K562 (cell line): ENCODE measurements around the gene ZNF407. TPM values are rescaled to one million over a fixed set of nuclear protein-coding genes. Genes with fewer than 3 reads are reported as not detected.

ENCODE experiments used
- ATAC-seq: fragments of 200-7000 bp; cut with Tn5 transposase; 3 replicates; pipeline ENCODE4 v1.9.1; 2020; ENCODE audit warnings: moderate library complexity
- BruUV-seq: library from RNA; stranded (reverse); fragments of 400-500 nt; replicated peaks from 2 replicates; lab custom pipeline; 2021; lab: Mats Ljungman, UMichigan
- CTCF ChIA-PET: fragments of 300-600 bp; formaldehyde crosslinking; extraction: SDS; loops from one replicate; lab custom pipeline; 2021; ENCODE audit warnings: low intra/inter-chr PET ratio; lab: Yijun Ruan, JAX
- POLR2A ChIA-PET: fragments of 300-600, 350-650 bp; sonication (Branson Sonifier 250); formaldehyde crosslinking; extraction: SDS; loops from one replicate; lab custom pipeline; 2021; ENCODE audit warnings: antibody characterized with exemption, inconsistent platforms; lab: Yijun Ruan, JAX
- DNase-seq, 4 experiments: peaks; one replicate each; pipeline versions ENCODE4 v3.0.0 to v3.0.0-alpha.2; 2011 to 2018; ENCODE audit warnings: low spot score in 3 of 4, mixed read lengths in 3 of 4; ENCODE audit errors: extremely low read depth in 1 of 4
- FAIRE-seq: peaks from 2 replicates; lab custom pipeline; 2011; peaks lifted over from hg19 to GRCh38; lab: Jason Lieb, UNC
- H2AFZ ChIP-seq: 2 replicates; pipeline ENCODE4 v1.6.0; 2011; ENCODE audit warnings: low read depth, low read length, control low read depth, inconsistent platforms
- H3K27ac ChIP-seq: fragments of 200-600 bp; 3 replicates; pipeline ENCODE4 v1.8.0; 2011; ENCODE audit warnings: low read depth, mild to moderate bottlenecking, control low read depth, inconsistent platforms, low read length, moderate library complexity, mixed read lengths; ENCODE audit errors: extremely low read depth
- H3K27me3 ChIP-seq, 2 experiments: fragments of 300-600 bp in 1 of 2; 2 replicates in 1 of 2; 3 replicates in 1 of 2; pipeline versions ENCODE4 v1.6.0 to v1.8.0; 2011; ENCODE audit warnings: inconsistent platforms in 2 of 2, low read length in 2 of 2, mild to moderate bottlenecking in 1 of 2, mixed read lengths in 1 of 2, moderate library complexity in 1 of 2; ENCODE audit not compliant: control insufficient read depth in 2 of 2, insufficient read depth in 2 of 2
- H3K36me3 ChIP-seq: fragments of 300-600 bp; 3 replicates; pipeline ENCODE4 v1.8.0; 2011; ENCODE audit warnings: mild to moderate bottlenecking, low read length, inconsistent platforms; ENCODE audit not compliant: control insufficient read depth, insufficient read depth
- H3K4me1 ChIP-seq, 2 experiments: fragments of 200-600 bp in 1 of 2; replicated peaks in 1 of 2; 2 replicates in 1 of 2; 3 replicates in 1 of 2; pipeline versions ENCODE4 v1.5.1 to v1.8.0; 2011; ENCODE audit warnings: inconsistent platforms in 2 of 2, low read length in 2 of 2, mild to moderate bottlenecking in 1 of 2, mixed read lengths in 1 of 2, moderate library complexity in 1 of 2; ENCODE audit not compliant: control insufficient read depth in 2 of 2, insufficient read depth in 2 of 2
- H3K4me2 ChIP-seq: 2 replicates; pipeline ENCODE4 v1.6.1; 2011; ENCODE audit warnings: low read length, control low read depth, inconsistent platforms, mixed read lengths; ENCODE audit not compliant: insufficient read depth
- H3K4me3 ChIP-seq: fragments of 200-600 bp; sonication (generic), shearing (Covaris generic); 2 replicates; pipeline ENCODE4 v1.5.1; 2016; ENCODE audit warnings: control low read depth, inconsistent platforms
- H3K79me2 ChIP-seq: fragments of 200-600 bp; 3 replicates; pipeline ENCODE4 v1.8.0; 2011; ENCODE audit warnings: low read length, inconsistent platforms; ENCODE audit not compliant: control insufficient read depth, insufficient read depth
- H3K9ac ChIP-seq, 2 experiments: 2 replicates each; pipeline versions ENCODE4 v1.6.0 to v1.6.1; 2011; ENCODE audit warnings: low read depth in 2 of 2, low read length in 2 of 2, control low read depth in 1 of 2, inconsistent platforms in 1 of 2, mild to moderate bottlenecking in 1 of 2, mixed read lengths in 1 of 2; ENCODE audit not compliant: insufficient read depth in 1 of 2
- H3K9me1 ChIP-seq: one replicate; pipeline ENCODE4 v1.6.0; 2011; ENCODE audit warnings: inconsistent platforms, mild to moderate bottlenecking, low read length, moderate library complexity; ENCODE audit not compliant: control insufficient read depth, insufficient read depth
- H3K9me3 ChIP-seq: replicated peaks from 2 replicates; pipeline ENCODE4 v1.5.1; 2011; ENCODE audit warnings: low read depth, low read length, inconsistent platforms; ENCODE audit not compliant: control insufficient read depth, insufficient read depth
- H4K20me1 ChIP-seq: replicated peaks from 2 replicates; pipeline ENCODE4 v1.6.1; 2011; ENCODE audit warnings: low read length, inconsistent platforms, mixed read lengths; ENCODE audit not compliant: control insufficient read depth, insufficient read depth
- CSDE1 ChIP-seq, 2 experiments: fragments of 450-650 bp; IDR thresholded peaks; 2 replicates each; pipeline ENCODE4 v1.6.1; 2016; ENCODE audit warnings: mild to moderate bottlenecking in 1 of 2
- ESRRB ChIP-seq: fragments of 250-450 bp; sonication (Bioruptor Pico); IDR thresholded peaks from 2 replicates; pipeline ENCODE4 v1.5.0; 2020; ENCODE audit warnings: mild to moderate bottlenecking, moderate library complexity, borderline replicate concordance
- KLF13 ChIP-seq: fragments of 450-650 bp; IDR thresholded peaks from 2 replicates; pipeline ENCODE4 v1.6.1; 2016; ENCODE audit warnings: missing genetic modification characterization, low read depth, mild to moderate bottlenecking, missing compliant biosample characterization, moderate library complexity, borderline replicate concordance
- MAZ ChIP-seq, 2 experiments: fragments of 450-650 bp in 1 of 2; sonication (generic) in 1 of 2; formaldehyde crosslinking; IDR thresholded peaks in 1 of 2; conservative IDR thresholded peaks in 1 of 2; 2 replicates each; pipeline versions ENCODE4 v1.4.0 to v1.5.0; 2020; ENCODE audit warnings: mild to moderate bottlenecking in 1 of 2, missing genetic modification reagents in 1 of 2
- MITF ChIP-seq: IDR thresholded peaks from 2 replicates; pipeline ENCODE4 v1.6.1; 2014; ENCODE audit warnings: antibody characterized with exemption
- NCOR1 ChIP-seq: fragments of 450-650 bp; IDR thresholded peaks from 2 replicates; pipeline ENCODE4 v1.6.1; 2016; ENCODE audit warnings: mild to moderate bottlenecking, moderate library complexity
- NFE2L1 ChIP-seq: fragments of 450-650 bp; IDR thresholded peaks from 2 replicates; pipeline ENCODE4 v1.6.1; 2016; ENCODE audit warnings: missing genetic modification characterization, low read depth, mild to moderate bottlenecking, missing compliant biosample characterization, moderate library complexity, borderline replicate concordance
- SMARCE1 ChIP-seq: fragments of 450-650 bp; IDR thresholded peaks from 2 replicates; pipeline ENCODE4 v1.7.1; 2016; ENCODE audit warnings: mild to moderate bottlenecking
- ZBTB2 ChIP-seq: fragments of 450-650 bp; IDR thresholded peaks from 2 replicates; pipeline ENCODE4 v1.6.1; 2016; ENCODE audit warnings: antibody characterized with exemption
- ZC3H11A ChIP-seq: IDR thresholded peaks from 2 replicates; pipeline ENCODE4 v1.6.1; 2012; ENCODE audit warnings: low read depth, low read length, improper control_type of control experiment
- ZNF217 ChIP-seq: sonication (generic); formaldehyde crosslinking; IDR thresholded peaks from 2 replicates; pipeline ENCODE4 v1.8.0; 2022; ENCODE audit warnings: mild to moderate bottlenecking, missing genetic modification reagents
- ZNF436 ChIP-seq: fragments of 250-450, 450-650 bp; sonication (Bioruptor Pico); formaldehyde crosslinking; IDR thresholded peaks from 2 replicates; pipeline ENCODE4 v1.7.0; 2020; ENCODE audit warnings: mild to moderate bottlenecking
- WGBS: fragments of 100-300 bp; shearing (Covaris generic); methylation state at CpG from one replicate; pipeline ENCODE4 v1.1.6; 2016; ENCODE audit warnings: low coverage, mixed read lengths; ENCODE audit not compliant: insufficient coverage; ENCODE audit errors: missing lambda C conversion rate; 5-methylcytosine and 5-hydroxymethylcytosine counted together
- in situ Hi-C: fragments of 300-500 bp; cut with MboI; formaldehyde crosslinking; loops from 4 replicates; pipeline ENCODE4 v1.15.0; 2018; ENCODE audit warnings: inconsistent platforms, mixed read lengths
- intact Hi-C: fragments of 100-400 bp; cut with micrococcal nuclease; formaldehyde crosslinking; loops from 2 replicates; pipeline ENCODE4 v1.14.2; 2022
- polyA plus RNA-seq, 8 experiments: library from polyadenylated mRNA; depleted of rRNA in 4 of 8; stranded (reverse) in 5 of 8; unstranded in 3 of 8; fragments of >200 nt; fragmentation: Nextera tagmentation in 2 of 8; fragmentation: Illumina TruSeq in 1 of 8; extraction: Ambion mirVana in 2 of 8; extraction: Trizol in 1 of 8; gene quantifications; 2 replicates each; pipeline versions ENCODE4 v1.2.1 to v1.2.3, GENCODE V29; 2011 to 2014; ENCODE audit warnings: inconsistent platforms in 1 of 8, missing spikeins in 1 of 8
- total RNA-seq, 7 experiments: library from RNA; depleted of rRNA in 6 of 7; stranded (reverse); fragments of >200 nt in 6 of 7; fragmentation: Illumina TruSeq in 2 of 7; extraction: Trizol in 2 of 7; gene quantifications; 2 replicates each; pipeline versions ENCODE4 v1.2.1 to v1.2.3, GENCODE V29; 2011 to 2021; ENCODE audit warnings: low replicate concordance in 1 of 7
- TF ChIP-seq, protein P1 (sequence below), 2 experiments: fragments of 450-650 bp in 1 of 2; IDR thresholded peaks; 2 replicates each; pipeline ENCODE4 v1.6.1; 2011 to 2017; ENCODE audit warnings: low read depth in 2 of 2, antibody characterized with exemption in 1 of 2, borderline replicate concordance in 1 of 2, low read length in 1 of 2, mild to moderate bottlenecking in 1 of 2, mixed read lengths in 1 of 2; ENCODE audit not compliant: control insufficient read depth in 1 of 2
- TF ChIP-seq, protein P2 (sequence below): IDR thresholded peaks from 3 replicates; pipeline ENCODE4 v1.6.1; 2011; ENCODE audit warnings: borderline replicate concordance, mild to moderate bottlenecking, moderate library complexity; ENCODE audit not compliant: insufficient read length; ENCODE audit errors: extremely low read depth

Gene ZNF407
- total and polyA plus RNA-seq, 9 of the 15 experiments (the other 6 are each of a cell fraction or from before 2014, with no cell fraction given): 0.21 to 5.4 (median 2.3) TPM

DNA sequence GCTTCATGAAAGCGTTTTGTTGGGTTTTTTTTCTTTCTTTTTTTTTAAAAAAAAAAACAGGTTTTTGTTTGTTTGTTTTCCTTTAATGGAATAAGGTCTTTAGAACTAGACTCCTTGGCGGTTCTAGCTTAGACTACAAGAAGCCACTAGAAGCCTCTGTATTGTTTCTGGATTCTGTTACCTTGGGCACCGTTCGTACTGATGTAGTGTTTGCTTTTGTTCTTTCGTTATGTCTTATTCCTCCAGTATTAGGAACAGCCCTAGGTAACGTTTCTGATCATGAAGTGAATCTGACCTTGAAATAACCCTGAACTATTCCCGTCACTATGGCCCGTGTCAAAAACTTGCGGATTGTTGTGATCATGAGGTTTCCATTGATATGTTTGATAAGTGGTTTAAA, 446.6 kb downstream of the ZNF407 start:
- no TSS peak for BruUV-seq
- TF ChIP-seq KLF13 (tag): no peak
- no peak for TF ChIP-seq SMARCE1
- no peak for TF ChIP-seq MITF
- no peak for TF ChIP-seq ZNF436 (CRISPR knock-in tag)
- TF ChIP-seq ZNF217 (CRISPR knock-in tag): no peak
- TF ChIP-seq NFE2L1 (tag): no peak
- TF ChIP-seq NCOR1: no peak
- TF ChIP-seq ZBTB2: no peak
- TF ChIP-seq, protein P1, sequence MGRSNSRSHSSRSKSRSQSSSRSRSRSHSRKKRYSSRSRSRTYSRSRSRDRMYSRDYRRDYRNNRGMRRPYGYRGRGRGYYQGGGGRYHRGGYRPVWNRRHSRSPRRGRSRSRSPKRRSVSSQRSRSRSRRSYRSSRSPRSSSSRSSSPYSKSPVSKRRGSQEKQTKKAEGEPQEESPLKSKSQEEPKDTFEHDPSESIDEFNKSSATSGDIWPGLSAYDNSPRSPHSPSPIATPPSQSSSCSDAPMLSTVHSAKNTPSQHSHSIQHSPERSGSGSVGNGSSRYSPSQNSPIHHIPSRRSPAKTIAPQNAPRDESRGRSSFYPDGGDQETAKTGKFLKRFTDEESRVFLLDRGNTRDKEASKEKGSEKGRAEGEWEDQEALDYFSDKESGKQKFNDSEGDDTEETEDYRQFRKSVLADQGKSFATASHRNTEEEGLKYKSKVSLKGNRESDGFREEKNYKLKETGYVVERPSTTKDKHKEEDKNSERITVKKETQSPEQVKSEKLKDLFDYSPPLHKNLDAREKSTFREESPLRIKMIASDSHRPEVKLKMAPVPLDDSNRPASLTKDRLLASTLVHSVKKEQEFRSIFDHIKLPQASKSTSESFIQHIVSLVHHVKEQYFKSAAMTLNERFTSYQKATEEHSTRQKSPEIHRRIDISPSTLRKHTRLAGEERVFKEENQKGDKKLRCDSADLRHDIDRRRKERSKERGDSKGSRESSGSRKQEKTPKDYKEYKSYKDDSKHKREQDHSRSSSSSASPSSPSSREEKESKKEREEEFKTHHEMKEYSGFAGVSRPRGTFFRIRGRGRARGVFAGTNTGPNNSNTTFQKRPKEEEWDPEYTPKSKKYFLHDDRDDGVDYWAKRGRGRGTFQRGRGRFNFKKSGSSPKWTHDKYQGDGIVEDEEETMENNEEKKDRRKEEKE (IDR thresholded peaks at IDR 0.05; ENCODE audit: borderline replicate concordance in 1 of 2, control insufficient read depth in 1 of 2, low read depth in 2 of 2, low read length in 1 of 2): no peak
- no peak for TF ChIP-seq MAZ (CRISPR knock-in tag; conservative IDR thresholded peaks at IDR 0.05 in 1 of 2, IDR thresholded peaks at IDR 0.05 in 1 of 2)
- TF ChIP-seq ESRRB (CRISPR knock-in tag): no peak
- TF ChIP-seq ZC3H11A: no peak
- no peak for TF ChIP-seq CSDE1 (IDR thresholded peaks at IDR 0.05)
- TF ChIP-seq, protein P2, sequence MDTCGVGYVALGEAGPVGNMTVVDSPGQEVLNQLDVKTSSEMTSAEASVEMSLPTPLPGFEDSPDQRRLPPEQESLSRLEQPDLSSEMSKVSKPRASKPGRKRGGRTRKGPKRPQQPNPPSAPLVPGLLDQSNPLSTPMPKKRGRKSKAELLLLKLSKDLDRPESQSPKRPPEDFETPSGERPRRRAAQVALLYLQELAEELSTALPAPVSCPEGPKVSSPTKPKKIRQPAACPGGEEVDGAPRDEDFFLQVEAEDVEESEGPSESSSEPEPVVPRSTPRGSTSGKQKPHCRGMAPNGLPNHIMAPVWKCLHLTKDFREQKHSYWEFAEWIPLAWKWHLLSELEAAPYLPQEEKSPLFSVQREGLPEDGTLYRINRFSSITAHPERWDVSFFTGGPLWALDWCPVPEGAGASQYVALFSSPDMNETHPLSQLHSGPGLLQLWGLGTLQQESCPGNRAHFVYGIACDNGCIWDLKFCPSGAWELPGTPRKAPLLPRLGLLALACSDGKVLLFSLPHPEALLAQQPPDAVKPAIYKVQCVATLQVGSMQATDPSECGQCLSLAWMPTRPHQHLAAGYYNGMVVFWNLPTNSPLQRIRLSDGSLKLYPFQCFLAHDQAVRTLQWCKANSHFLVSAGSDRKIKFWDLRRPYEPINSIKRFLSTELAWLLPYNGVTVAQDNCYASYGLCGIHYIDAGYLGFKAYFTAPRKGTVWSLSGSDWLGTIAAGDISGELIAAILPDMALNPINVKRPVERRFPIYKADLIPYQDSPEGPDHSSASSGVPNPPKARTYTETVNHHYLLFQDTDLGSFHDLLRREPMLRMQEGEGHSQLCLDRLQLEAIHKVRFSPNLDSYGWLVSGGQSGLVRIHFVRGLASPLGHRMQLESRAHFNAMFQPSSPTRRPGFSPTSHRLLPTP: no peak

More for the DNA sequence above, 446.6 kb downstream of the ZNF407 start:
- Histone ChIP-seq H3K27me3 (no peaks in the 10 kb centered on the region), H2AFZ (no peak overlapping the region), H3K4me1 (no peaks in the 10 kb centered on the region), H3K4me2 (no peak overlapping the region), H3K27ac (no peak overlapping the region), H3K9me3 (no peaks in the 10 kb centered on the region), H3K79me2 (no peaks in the 10 kb centered on the region), H3K9ac (no peak overlapping the region), H3K4me3 (no peak overlapping the region), H3K9me1 (no peaks in the 10 kb centered on the region), H3K36me3 (no peaks in the 10 kb centered on the region), H4K20me1 (no peaks in the 10 kb centered on the region)
- intact Hi-C loops: no loop called here
- ChIA-PET CTCF (no interaction called here), POLR2A (no interaction called here)
- FAIRE-seq (no peak), DNase-seq (no peak), ATAC-seq (no peak)
- WGBS: 23% methylated on average over 5 of the region's 9 CpGs
- in situ Hi-C loops: no loop called here
